Activated CD4-positive, alpha-beta T cell treated with anti-CD3 and anti-CD28 coated beads for 36 hours (primary cell): ENCODE measurements around the gene U2AF1L4. TPM values are rescaled to one million over a fixed set of nuclear protein-coding genes. Genes with fewer than 3 reads are reported as not detected.

ENCODE experiments used
- ATAC-seq: fragments of 200-7000 bp; cut with Tn5 transposase; one replicate; pipeline ENCODE4 v1.10.0; 2021; ENCODE audit warnings: mild to moderate bottlenecking, moderate library complexity
- CTCF ChIA-PET: fragments of 350-600 bp; sonication (Branson Sonifier 250); formaldehyde crosslinking; loops from one replicate; lab custom pipeline; 2021; ENCODE audit warnings: antibody characterized with exemption; lab: Charles Lee
- POLR2A ChIA-PET: fragments of 350-600 bp; sonication (Branson Sonifier 250); formaldehyde crosslinking; loops from one replicate; lab custom pipeline; 2021; ENCODE audit warnings: antibody characterized with exemption, inconsistent platforms; lab: Charles Lee
- DNase-seq: peaks from one replicate; pipeline ENCODE4 v3.0.0-alpha.2; 2020
- H3K27ac Mint-ChIP-seq: one replicate; pipeline ENCODE4 v1.8.0; 2021; ENCODE audit warnings: mixed read lengths
- H3K27me3 Mint-ChIP-seq: one replicate; pipeline ENCODE4 v1.8.0; 2021; ENCODE audit warnings: mixed read lengths
- H3K36me3 Mint-ChIP-seq: one replicate; pipeline ENCODE4 v1.8.0; 2021; ENCODE audit warnings: low read depth, mixed read lengths
- H3K4me1 Mint-ChIP-seq: one replicate; pipeline ENCODE4 v1.8.0; 2021; ENCODE audit warnings: mixed read lengths
- H3K4me3 Mint-ChIP-seq: one replicate; pipeline ENCODE4 v1.8.0; 2021; ENCODE audit warnings: mild to moderate bottlenecking, moderate library complexity, mixed read lengths
- H3K9me3 Mint-ChIP-seq: one replicate; pipeline ENCODE4 v1.8.0; 2021; ENCODE audit warnings: low read depth, mixed read lengths
- intact Hi-C, 2 experiments: fragments of 100-400 bp; cut with DNase I in 1 of 2; cut with micrococcal nuclease in 1 of 2; formaldehyde crosslinking; loops; one replicate each; pipeline versions ENCODE4 v1.14.2 to v1.15.1; 2022 to 2024; cut with DNase I, micrococcal nuclease
- total RNA-seq, 2 experiments: library from RNA; stranded (reverse); gene quantifications; one replicate each; pipeline ENCODE4 v1.2.3, GENCODE V29; 2021

Gene U2AF1L4
- total RNA-seq, 2 experiments from 2014 or later = 31.6 to 37.5 TPM

DNA sequence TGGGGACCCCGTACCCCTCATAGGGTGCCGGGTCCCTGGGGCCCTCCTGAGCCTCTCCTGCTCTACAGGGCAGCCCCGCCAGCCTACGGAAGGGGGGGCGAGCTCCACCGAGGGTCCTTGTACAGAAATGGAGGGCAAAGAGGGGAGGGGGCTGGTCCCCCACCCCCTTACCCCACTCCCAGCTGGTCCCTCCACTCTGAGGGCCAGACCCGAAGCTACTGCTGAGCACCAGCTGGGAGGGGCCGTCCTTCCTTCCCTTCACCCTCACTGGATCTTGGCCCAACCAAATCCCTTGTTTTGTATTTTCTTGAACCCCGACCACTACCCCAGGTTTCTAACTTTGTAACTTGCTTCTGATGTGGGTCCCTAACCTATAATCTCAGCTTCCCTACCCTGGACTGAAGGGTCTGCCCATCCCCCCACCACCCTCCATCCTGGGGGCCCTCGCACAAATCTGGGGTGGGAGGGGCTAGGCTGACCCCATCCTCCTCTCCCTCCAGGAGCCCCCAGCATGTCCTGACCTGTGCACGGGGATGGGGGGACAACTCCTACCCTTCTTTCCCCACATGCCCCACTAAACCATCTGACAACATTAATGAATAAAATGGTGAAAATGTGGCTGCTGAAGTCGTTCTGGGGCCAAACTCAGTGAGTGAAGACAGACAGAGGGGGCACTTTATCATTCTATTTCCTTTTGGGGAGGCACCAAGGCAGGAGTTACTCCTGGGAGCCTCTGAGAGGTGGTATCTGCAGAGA is 43.2 kb upstream of the U2AF1L4 start:
- no peak overlapping the region for H3K27ac Mint-ChIP-seq
- H3K4me3 Mint-ChIP-seq = no peak overlapping the region
- POLR2A ChIA-PET = no interaction called here

DNA sequence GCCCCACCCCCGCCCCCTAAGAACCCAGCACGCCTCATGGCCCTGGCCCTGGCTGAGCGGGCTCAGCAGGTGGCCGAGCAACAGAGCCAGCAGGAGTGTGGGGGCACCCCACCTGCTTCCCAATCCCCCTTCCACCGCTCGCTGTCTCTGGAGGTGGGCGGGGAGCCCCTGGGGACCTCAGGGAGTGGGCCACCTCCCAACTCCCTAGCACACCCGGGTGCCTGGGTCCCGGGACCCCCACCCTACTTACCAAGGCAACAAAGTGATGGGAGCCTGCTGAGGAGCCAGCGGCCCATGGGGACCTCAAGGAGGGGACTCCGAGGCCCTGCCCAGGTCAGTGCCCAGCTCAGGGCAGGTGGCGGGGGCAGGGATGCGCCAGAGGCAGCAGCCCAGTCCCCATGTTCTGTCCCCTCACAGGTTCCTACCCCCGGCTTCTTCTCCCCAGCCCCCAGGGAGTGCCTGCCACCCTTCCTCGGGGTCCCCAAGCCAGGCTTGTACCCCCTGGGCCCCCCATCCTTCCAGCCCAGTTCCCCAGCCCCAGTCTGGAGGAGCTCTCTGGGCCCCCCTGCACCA is 42.1 kb upstream of the U2AF1L4 start:
- ChIA-PET POLR2A (no interaction called here), CTCF (interaction anchor here (1.0 kb wide), 1 partner anchor 64 kb away, joined by 3 read pairs; no protein-coding TSS in a partner anchor)
- no peak for DNase-seq
- ATAC-seq = no peak
- Mint-ChIP-seq H3K4me1 (no peaks in the 10 kb centered on the region), H3K9me3 (no peaks in the 10 kb centered on the region), H3K4me3 (no peak overlapping the region), H3K27me3 (no peaks in the 10 kb centered on the region), H3K27ac (no peak overlapping the region), H3K36me3 (no peaks in the 10 kb centered on the region)
- intact Hi-C loops = no loop called here

More for the DNA sequence above, 43.2 kb upstream of the U2AF1L4 start:
- no peaks in the 10 kb centered on the region for H3K9me3 Mint-ChIP-seq
- CTCF ChIA-PET = interaction anchor here (1.0 kb wide), 1 partner anchor 65 kb away, joined by 3 read pairs; no protein-coding TSS in a partner anchor
- no peaks in the 10 kb centered on the region for H3K27me3 Mint-ChIP-seq
- no peak for ATAC-seq
- no peaks in the 10 kb centered on the region for H3K36me3 Mint-ChIP-seq
- no peaks in the 10 kb centered on the region for H3K4me1 Mint-ChIP-seq
- intact Hi-C loops = no loop called here
- DNase-seq = no peak

DNA sequence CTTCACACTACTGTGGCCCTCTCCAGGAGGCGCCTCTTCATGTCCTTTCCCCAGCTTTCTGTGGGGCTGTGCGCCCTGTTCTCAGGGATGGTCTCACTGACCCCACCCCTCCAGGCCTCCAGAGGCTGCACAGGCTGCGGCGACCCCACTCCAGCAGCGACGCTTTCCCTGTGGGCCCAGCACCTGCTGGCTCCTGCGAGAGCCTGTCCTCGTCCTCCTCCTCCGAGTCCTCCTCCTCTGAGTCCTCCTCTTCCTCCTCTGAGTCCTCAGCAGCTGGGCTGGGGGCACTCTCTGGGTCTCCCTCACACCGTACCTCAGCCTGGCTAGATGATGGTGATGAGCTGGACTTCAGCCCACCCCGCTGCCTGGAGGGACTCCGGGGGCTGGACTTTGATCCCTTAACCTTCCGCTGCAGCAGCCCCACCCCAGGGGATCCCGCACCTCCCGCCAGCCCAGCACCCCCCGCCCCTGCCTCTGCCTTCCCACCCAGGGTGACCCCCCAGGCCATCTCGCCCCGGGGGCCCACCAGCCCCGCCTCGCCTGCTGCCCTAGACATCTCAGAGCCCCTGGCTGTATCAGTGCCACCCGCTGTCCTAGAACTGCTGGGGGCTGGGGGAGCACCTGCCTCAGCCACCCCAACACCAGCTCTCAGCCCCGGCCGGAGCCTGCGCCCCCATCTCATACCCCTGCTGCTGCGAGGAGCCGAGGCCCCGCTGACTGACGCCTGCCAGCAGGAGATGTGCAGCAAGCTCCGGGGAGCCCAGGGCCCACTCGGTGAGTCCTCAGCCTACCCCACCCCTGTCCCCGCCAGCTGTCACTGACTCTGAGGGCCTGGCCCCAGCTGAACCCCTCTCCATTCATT is 41.3 kb upstream of the U2AF1L4 start:
- no peaks in the 10 kb centered on the region for H3K9me3 Mint-ChIP-seq
- no peaks in the 10 kb centered on the region for H3K36me3 Mint-ChIP-seq
- H3K27me3 Mint-ChIP-seq = no peaks in the 10 kb centered on the region
- POLR2A ChIA-PET = no interaction called here
- no peak for ATAC-seq
- no peak overlapping the region for H3K27ac Mint-ChIP-seq
- H3K4me1 Mint-ChIP-seq = no peaks in the 10 kb centered on the region
- no peak for DNase-seq
- CTCF ChIA-PET = no interaction called here
- H3K4me3 Mint-ChIP-seq = no peak overlapping the region
- intact Hi-C loops = no loop called here

DNA sequence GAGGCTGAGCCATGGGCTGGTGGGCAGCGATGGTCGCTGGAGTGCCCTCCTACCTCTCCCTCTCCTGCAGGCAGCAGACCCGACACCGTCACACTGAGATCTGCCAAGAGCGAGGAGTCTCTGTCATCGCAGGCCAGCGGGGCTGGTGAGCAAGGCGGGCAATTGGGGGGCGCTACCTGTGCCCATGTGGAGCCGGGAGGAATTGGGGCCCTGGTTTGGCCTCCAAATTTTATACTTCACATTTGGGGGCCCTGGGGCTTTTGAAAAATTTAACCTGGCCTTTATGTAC is 40.1 kb upstream of the U2AF1L4 start:
- Mint-ChIP-seq H3K9me3 (no peaks in the 10 kb centered on the region), H3K4me3 (no peak overlapping the region), H3K27ac (no peak overlapping the region), H3K27me3 (no peaks in the 10 kb centered on the region), H3K36me3 (peaks cover 3% of the 10 kb centered on the region), H3K4me1 (no peaks in the 10 kb centered on the region)
- ATAC-seq (no peak), DNase-seq (no peak)
- CTCF ChIA-PET = no interaction called here
- intact Hi-C loops = no loop called here
- POLR2A ChIA-PET = no interaction called here

DNA sequence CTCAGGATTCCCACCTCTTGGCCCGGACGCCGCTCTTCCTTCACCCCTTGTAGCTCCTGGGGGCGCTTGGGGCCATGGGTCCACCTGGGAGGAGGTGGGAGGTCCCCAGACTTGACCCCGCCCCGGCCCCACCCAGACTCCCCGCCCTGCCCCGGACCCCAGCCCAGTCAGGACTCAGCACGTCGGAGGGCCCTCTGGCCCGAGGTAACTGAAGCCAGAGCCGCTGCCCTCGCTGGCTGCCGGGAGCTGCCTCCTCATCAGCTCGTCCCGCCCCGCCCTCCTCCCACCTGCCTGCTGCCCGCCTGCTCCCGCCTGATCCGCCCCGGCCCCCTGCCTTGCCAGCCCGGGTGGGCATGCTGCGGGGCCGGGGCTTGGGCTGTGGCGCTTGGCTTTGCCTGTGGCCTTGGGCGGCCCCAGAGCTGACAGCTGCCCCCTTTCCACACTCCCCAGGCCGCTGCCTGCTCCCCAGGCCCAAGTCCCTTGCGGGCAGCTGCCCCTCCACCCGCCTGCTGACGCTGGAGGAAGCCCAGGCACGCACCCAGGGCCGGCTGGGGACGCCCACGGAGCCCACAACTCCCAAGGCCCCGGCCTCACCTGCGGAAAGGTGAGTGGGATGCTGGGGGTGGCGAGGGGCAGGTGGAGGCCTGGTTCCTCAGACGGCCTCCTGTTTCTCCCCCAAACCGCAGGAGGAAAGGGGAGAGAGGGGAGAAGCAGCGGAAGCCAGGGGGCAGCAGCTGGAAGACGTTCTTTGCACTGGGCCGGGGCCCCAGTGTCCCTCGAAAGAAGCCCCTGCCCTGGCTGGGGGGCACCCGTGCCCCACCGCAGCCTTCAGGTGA is 39.5 kb upstream of the U2AF1L4 start:
- Mint-ChIP-seq H3K4me3 (no peak overlapping the region), H3K27ac (no peak overlapping the region), H3K27me3 (no peaks in the 10 kb centered on the region), H3K4me1 (no peaks in the 10 kb centered on the region), H3K36me3 (peaks cover 4% of the 10 kb centered on the region), H3K9me3 (no peaks in the 10 kb centered on the region)
- no peak for ATAC-seq
- intact Hi-C loops = no loop called here
- ChIA-PET CTCF (no interaction called here), POLR2A (no interaction called here)
- DNase-seq = no peak

DNA sequence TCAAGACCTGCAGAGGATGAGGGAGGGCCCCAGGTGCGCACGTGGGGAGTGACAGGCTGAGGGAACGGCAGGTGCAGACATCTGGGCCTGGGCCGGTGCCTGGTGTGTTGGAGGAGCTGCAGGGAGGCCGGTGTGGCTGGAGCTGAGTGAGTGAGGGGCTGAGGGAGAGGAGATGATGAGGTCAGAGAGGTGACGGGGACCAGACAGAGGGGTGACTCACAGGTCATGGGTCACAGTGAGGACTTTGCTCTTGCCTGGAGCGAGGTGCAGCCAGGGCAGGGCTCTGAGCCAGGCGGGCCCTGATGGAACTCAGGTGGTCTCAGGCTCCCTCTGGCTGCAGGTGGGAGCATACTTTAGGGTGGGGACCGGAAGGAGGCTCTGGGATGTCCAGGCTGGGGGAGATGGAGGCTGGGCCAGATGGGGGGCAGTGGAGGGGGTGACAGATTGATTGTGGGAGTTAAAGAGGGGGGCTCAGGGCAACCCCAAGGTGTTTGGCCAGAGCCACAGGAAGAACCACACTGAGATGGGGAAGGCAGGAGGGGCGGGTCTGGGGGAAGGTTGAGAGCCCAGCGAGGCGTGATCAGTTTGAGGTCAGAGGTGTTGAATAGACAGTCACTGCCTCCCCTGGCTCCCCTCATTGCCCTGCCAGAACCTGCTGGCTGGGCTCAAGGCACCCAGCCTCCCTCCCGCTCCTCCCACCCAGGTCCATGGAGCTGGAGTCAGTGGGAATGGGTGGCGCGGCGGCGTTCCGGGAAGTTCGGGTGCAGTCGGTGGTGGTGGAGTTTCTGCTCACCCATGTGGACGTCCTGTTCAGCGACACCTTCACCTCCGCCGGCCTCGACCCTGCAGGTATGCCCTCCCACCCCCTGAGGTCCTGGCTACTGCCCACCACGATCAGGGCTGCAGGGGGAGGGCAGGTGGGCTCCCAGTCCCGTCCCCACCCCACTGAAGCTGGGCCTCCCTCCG is 38.5 kb upstream of the U2AF1L4 start:
- ATAC-seq (peak; percentile 16), DNase-seq (no peak)
- H3K9me3 Mint-ChIP-seq = no peaks in the 10 kb centered on the region
- H3K27ac Mint-ChIP-seq = no peak overlapping the region
- POLR2A ChIA-PET = no interaction called here
- H3K36me3 Mint-ChIP-seq = peaks cover 5% of the 10 kb centered on the region
- CTCF ChIA-PET = no interaction called here
- H3K4me1 Mint-ChIP-seq = no peaks in the 10 kb centered on the region
- no peak overlapping the region for H3K4me3 Mint-ChIP-seq
- H3K27me3 Mint-ChIP-seq = no peaks in the 10 kb centered on the region
- intact Hi-C loops = no loop called here

DNA sequence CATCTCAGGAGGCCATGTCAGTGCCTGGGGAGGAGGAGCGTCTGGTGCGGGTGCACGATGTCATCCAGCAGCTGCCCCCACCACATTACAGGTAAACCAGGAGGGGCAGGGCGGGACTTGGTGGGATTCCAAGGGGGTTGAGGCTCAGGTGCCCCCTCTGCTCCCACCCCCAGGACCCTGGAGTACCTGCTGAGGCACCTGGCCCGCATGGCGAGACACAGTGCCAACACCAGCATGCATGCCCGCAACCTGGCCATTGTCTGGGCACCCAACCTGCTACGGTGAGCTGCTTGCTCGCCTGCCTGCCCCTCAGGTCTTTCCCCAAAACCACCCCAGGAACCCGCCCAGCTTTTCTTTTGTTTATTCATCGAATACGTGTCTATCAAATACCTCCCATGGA is 37.4 kb upstream of the U2AF1L4 start:
- ATAC-seq (no peak), DNase-seq (no peak)
- Mint-ChIP-seq H3K4me1 (no peaks in the 10 kb centered on the region), H3K9me3 (no peaks in the 10 kb centered on the region), H3K36me3 (peaks cover 5% of the 10 kb centered on the region), H3K4me3 (no peak overlapping the region), H3K27me3 (no peaks in the 10 kb centered on the region), H3K27ac (no peak overlapping the region)
- ChIA-PET CTCF (no interaction called here), POLR2A (no interaction called here)
- intact Hi-C loops = no loop called here

DNA sequence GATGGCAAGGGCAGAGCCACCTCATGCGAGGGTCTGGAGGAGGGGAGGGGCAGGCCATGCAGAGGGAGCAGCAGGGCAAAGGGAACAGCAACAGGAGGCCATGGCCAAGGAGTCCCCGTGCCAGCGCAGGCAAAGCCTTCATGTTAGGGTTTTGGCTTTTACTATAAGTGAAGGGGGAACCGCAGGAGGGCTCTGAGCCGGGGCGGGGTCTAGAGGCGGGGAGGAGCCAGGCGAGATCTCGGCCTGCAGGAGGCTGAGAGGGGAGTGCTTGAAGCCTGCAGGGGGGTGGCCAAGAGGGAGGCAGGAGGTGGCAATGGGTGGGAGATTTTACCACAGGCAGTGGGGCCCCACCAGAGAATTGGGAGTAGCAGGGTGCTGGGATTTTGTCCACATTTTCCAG is 36.4 kb upstream of the U2AF1L4 start:
- DNase-seq (no peak), ATAC-seq (no peak)
- H3K27me3 Mint-ChIP-seq = no peaks in the 10 kb centered on the region
- CTCF ChIA-PET = no interaction called here
- POLR2A ChIA-PET = no interaction called here
- H3K4me3 Mint-ChIP-seq = no peak overlapping the region
- H3K27ac Mint-ChIP-seq = no peak overlapping the region
- H3K9me3 Mint-ChIP-seq = no peaks in the 10 kb centered on the region
- no peaks in the 10 kb centered on the region for H3K4me1 Mint-ChIP-seq
- peaks cover 5% of the 10 kb centered on the region for H3K36me3 Mint-ChIP-seq
- intact Hi-C loops = no loop called here

DNA sequence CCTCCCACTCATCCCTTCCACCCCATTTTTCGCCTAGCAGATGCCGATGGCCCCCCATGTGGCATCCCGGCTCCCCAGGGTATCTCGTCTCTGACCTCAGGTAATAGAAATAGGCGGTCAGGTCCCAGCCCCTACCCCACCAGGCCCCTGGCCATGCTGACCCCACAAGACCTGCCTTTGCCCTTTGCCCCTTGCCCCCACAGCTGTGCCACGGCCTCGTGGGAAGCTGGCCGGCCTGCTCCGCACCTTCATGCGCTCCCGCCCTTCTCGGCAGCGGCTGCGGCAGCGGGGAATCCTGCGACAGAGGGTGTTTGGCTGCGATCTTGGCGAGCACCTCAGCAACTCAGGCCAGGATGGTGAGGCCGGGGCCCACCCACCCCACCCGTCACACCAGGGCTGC is 35.5 kb upstream of the U2AF1L4 start:
- no peak for DNase-seq
- no peak overlapping the region for H3K27ac Mint-ChIP-seq
- intact Hi-C loops = no loop called here
- ChIA-PET CTCF (interaction anchor here (0.5 kb wide), 1 partner anchor 21 kb away, joined by 3 read pairs; no protein-coding TSS in a partner anchor), POLR2A (no interaction called here)
- peaks cover 5% of the 10 kb centered on the region for H3K36me3 Mint-ChIP-seq
- no peaks in the 10 kb centered on the region for H3K27me3 Mint-ChIP-seq
- H3K4me3 Mint-ChIP-seq = no peak overlapping the region
- H3K9me3 Mint-ChIP-seq = no peaks in the 10 kb centered on the region
- ATAC-seq = no peak
- H3K4me1 Mint-ChIP-seq = peaks cover 4% of the 10 kb centered on the region

DNA sequence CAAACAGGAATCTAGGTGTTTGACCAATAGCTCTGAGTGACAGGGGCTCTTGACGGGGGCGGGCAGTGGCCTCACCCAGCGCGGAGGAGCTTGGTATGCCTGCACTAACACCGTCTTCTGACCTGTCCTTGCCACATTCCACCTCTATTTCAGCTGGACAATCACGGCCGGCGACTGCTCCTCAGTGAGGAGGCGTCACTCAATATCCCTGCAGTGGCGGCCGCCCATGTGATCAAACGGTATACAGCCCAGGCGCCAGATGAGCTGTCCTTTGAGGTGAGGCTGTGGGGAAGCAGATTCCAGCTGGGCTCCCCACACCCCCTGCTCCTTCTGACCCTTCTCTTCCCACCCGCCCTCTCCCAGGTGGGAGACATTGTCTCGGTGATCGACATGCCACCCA is 34.8 kb upstream of the U2AF1L4 start:
- H3K27ac Mint-ChIP-seq = no peak overlapping the region
- no peaks in the 10 kb centered on the region for H3K9me3 Mint-ChIP-seq
- POLR2A ChIA-PET = no interaction called here
- H3K4me3 Mint-ChIP-seq = no peak overlapping the region
- H3K4me1 Mint-ChIP-seq = peaks cover 6% of the 10 kb centered on the region
- peaks cover 5% of the 10 kb centered on the region for H3K36me3 Mint-ChIP-seq
- ATAC-seq (no peak), DNase-seq (no peak)
- CTCF ChIA-PET = interaction anchor here (0.9 kb wide), 1 partner anchor 167 kb away, joined by 3 read pairs; no protein-coding TSS in a partner anchor
- H3K27me3 Mint-ChIP-seq = no peaks in the 10 kb centered on the region
- intact Hi-C loops = no loop called here
